WTC11 (cell line): ENCODE data around the gene LYSMD1. TPM values are rescaled to one million over a fixed set of nuclear protein-coding genes. Genes with fewer than 3 reads are reported as not detected.

ENCODE experiments used
- CBFB ChIP-seq: sonication (generic); formaldehyde crosslinking; IDR thresholded peaks from 2 replicates; pipeline ENCODE4 v1.8.1; 2022; ENCODE audit warnings: mild to moderate bottlenecking, low read depth, missing genetic modification reagents
- ETV6 ChIP-seq: sonication (generic); formaldehyde crosslinking; IDR thresholded peaks from 2 replicates; pipeline ENCODE4 v1.8.1; 2022; ENCODE audit warnings: mild to moderate bottlenecking, missing genetic modification reagents
- GABPB1 ChIP-seq: sonication (generic); formaldehyde crosslinking; IDR thresholded peaks from 2 replicates; pipeline ENCODE4 v1.8.1; 2023; ENCODE audit warnings: mild to moderate bottlenecking, missing genetic modification reagents
- GRHL2 ChIP-seq: fragments of 250-450 bp; sonication (Bioruptor Pico); IDR thresholded peaks from 2 replicates; pipeline ENCODE4 v1.8.0; 2022; ENCODE audit warnings: mild to moderate bottlenecking, moderate library complexity; ENCODE audit not compliant: insufficient replicate concordance, severe bottlenecking
- MYBL2 ChIP-seq: sonication (generic); formaldehyde crosslinking; IDR thresholded peaks from 2 replicates; pipeline ENCODE4 v1.8.1; 2023; ENCODE audit warnings: mild to moderate bottlenecking, moderate library complexity, missing genetic modification reagents
- NFE2L1 ChIP-seq: sonication (generic); formaldehyde crosslinking; IDR thresholded peaks from 2 replicates; pipeline ENCODE4 v1.8.1; 2023; ENCODE audit warnings: missing genetic modification reagents
- NFYB ChIP-seq: sonication (generic); formaldehyde crosslinking; conservative IDR thresholded peaks from 2 replicates; pipeline ENCODE4 v1.8.0; 2022; ENCODE audit warnings: low read depth, missing genetic modification reagents
- SMAD4 ChIP-seq: sonication (generic); formaldehyde crosslinking; IDR thresholded peaks from 2 replicates; pipeline ENCODE4 v1.8.0; 2022; ENCODE audit warnings: mild to moderate bottlenecking, missing genetic modification reagents
- TCF7 ChIP-seq: sonication (generic); formaldehyde crosslinking; IDR thresholded peaks from 2 replicates; pipeline ENCODE4 v1.8.0; 2022; ENCODE audit warnings: mild to moderate bottlenecking, low read depth, missing genetic modification reagents, moderate library complexity
- TEAD4 ChIP-seq: sonication (generic); formaldehyde crosslinking; IDR thresholded peaks from 2 replicates; pipeline ENCODE4 v1.8.0; 2022; ENCODE audit warnings: mild to moderate bottlenecking, missing genetic modification reagents
- ZNF138 ChIP-seq: sonication (generic); formaldehyde crosslinking; conservative IDR thresholded peaks from 2 replicates; pipeline ENCODE4 v1.8.1; 2022; ENCODE audit warnings: mild to moderate bottlenecking, moderate library complexity, missing genetic modification reagents
- ZNF671 ChIP-seq: fragments of 250-450 bp; sonication (Bioruptor Pico); IDR thresholded peaks from 2 replicates; pipeline ENCODE4 v1.8.0; 2021; ENCODE audit warnings: mild to moderate bottlenecking
- total RNA-seq: library from RNA; stranded (reverse); gene quantifications from 3 replicates; pipeline ENCODE4 v1.2.3, GENCODE V29; 2021
- TF ChIP-seq, protein P1 (sequence below): fragments of 250-450 bp; sonication (Bioruptor Pico); IDR thresholded peaks from 2 replicates; pipeline ENCODE4 v1.9.0; 2021; ENCODE audit warnings: mild to moderate bottlenecking
- TF ChIP-seq, protein P2 (sequence below): sonication (generic); formaldehyde crosslinking; IDR thresholded peaks from 2 replicates; pipeline ENCODE4 v1.8.1; 2022; ENCODE audit warnings: low read depth, missing genetic modification reagents, borderline replicate concordance
- TF ChIP-seq, protein P3 (sequence below): sonication (generic); formaldehyde crosslinking; IDR thresholded peaks from 2 replicates; pipeline ENCODE4 v1.8.1; 2022; ENCODE audit warnings: missing genetic modification reagents, borderline replicate concordance
- TF ChIP-seq, protein P4 (sequence below): fragments of 250-450 bp; sonication (Bioruptor Pico); IDR thresholded peaks from 2 replicates; pipeline ENCODE4 v1.8.0; 2021; ENCODE audit warnings: mild to moderate bottlenecking
- TF ChIP-seq, protein P5 (sequence below): sonication (generic); formaldehyde crosslinking; conservative IDR thresholded peaks from 2 replicates; pipeline ENCODE4 v1.8.1; 2022; ENCODE audit warnings: mild to moderate bottlenecking, missing genetic modification reagents
- TF ChIP-seq, protein P6 (sequence below): sonication (generic); formaldehyde crosslinking; IDR thresholded peaks from 2 replicates; pipeline ENCODE4 v1.8.0; 2022; ENCODE audit warnings: mild to moderate bottlenecking, missing genetic modification reagents
- TF ChIP-seq, protein P7 (sequence below): fragments of 250-450 bp; sonication (Bioruptor Pico); IDR thresholded peaks from 2 replicates; pipeline ENCODE4 v1.9.0; 2021; ENCODE audit warnings: moderate library complexity, mild to moderate bottlenecking, inconsistent platforms, borderline replicate concordance
- TF ChIP-seq, protein P8 (sequence below): sonication (generic); formaldehyde crosslinking; IDR thresholded peaks from 2 replicates; pipeline ENCODE4 v1.8.0; 2023; ENCODE audit warnings: missing genetic modification reagents, mild to moderate bottlenecking, borderline replicate concordance
- TF ChIP-seq, protein P9 (sequence below): sonication (generic); formaldehyde crosslinking; IDR thresholded peaks from 2 replicates; pipeline ENCODE4 v1.8.1; 2022; ENCODE audit warnings: mild to moderate bottlenecking, moderate library complexity, missing genetic modification reagents

The LYSMD1 gene
- total RNA-seq, 1 experiment from 2014 or later, result 7.8 TPM

DNA sequence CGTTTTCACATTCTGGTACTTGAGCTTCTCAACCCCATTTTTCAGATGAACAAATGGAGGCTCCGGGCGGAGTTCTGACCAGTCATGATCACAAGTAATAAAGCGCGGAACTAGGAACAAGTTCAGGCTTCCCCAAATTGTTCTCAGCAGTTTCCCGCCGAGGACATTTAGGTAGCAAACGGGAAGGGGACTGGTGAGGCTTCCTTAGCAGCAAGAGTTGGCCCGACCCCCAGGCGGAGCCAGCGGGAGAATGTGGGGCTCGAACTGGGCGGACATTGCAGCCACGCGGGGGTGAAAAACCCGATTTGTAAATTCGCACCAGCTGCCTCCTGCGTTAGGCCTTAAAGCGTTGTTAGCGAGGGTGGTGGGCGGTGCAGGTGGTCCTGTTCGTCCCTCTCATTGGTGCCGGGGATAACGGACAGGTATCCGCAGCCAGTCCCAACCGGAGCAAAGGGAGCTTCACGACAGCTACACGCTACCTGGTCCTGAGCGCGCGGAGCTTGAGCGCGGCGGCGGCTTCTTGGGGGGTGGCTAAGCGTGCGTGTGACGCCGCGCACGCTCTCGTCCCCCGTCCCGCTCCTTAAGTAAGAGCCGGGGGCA, 34.6 kb downstream of the LYSMD1 start (continued):
- TF ChIP-seq, protein P1, sequence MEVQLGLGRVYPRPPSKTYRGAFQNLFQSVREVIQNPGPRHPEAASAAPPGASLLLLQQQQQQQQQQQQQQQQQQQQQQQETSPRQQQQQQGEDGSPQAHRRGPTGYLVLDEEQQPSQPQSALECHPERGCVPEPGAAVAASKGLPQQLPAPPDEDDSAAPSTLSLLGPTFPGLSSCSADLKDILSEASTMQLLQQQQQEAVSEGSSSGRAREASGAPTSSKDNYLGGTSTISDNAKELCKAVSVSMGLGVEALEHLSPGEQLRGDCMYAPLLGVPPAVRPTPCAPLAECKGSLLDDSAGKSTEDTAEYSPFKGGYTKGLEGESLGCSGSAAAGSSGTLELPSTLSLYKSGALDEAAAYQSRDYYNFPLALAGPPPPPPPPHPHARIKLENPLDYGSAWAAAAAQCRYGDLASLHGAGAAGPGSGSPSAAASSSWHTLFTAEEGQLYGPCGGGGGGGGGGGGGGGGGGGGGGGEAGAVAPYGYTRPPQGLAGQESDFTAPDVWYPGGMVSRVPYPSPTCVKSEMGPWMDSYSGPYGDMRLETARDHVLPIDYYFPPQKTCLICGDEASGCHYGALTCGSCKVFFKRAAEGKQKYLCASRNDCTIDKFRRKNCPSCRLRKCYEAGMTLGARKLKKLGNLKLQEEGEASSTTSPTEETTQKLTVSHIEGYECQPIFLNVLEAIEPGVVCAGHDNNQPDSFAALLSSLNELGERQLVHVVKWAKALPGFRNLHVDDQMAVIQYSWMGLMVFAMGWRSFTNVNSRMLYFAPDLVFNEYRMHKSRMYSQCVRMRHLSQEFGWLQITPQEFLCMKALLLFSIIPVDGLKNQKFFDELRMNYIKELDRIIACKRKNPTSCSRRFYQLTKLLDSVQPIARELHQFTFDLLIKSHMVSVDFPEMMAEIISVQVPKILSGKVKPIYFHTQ (CRISPR knock-in tag), result no peak
- TF ChIP-seq CBFB (0 out of 2 replicates have a peak, but pooled peaks have one; percentile 43), GRHL2 (CRISPR knock-in tag) (no peak), TEAD4 (CRISPR knock-in tag) (no peak), TCF7 (CRISPR knock-in tag) (no peak), GABPB1 (CRISPR knock-in tag) (no peak), MYBL2 (CRISPR knock-in tag) (no peak), ETV6 (CRISPR knock-in tag) (no peak; the same call in 1 of the 2 replicates), SMAD4 (CRISPR knock-in tag) (no peak), ZNF138 (CRISPR knock-in tag) (no peak; the same call in 1 of the 2 replicates), ZNF671 (no peak), NFYB (CRISPR knock-in tag) (peak; percentile 87), NFE2L1 (CRISPR knock-in tag) (peak; percentile 44; the same call in 1 of the 2 replicates)
- TF ChIP-seq, protein P2, sequence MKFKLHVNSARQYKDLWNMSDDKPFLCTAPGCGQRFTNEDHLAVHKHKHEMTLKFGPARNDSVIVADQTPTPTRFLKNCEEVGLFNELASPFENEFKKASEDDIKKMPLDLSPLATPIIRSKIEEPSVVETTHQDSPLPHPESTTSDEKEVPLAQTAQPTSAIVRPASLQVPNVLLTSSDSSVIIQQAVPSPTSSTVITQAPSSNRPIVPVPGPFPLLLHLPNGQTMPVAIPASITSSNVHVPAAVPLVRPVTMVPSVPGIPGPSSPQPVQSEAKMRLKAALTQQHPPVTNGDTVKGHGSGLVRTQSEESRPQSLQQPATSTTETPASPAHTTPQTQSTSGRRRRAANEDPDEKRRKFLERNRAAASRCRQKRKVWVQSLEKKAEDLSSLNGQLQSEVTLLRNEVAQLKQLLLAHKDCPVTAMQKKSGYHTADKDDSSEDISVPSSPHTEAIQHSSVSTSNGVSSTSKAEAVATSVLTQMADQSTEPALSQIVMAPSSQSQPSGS (CRISPR knock-in tag), result no peak
- TF ChIP-seq, protein P3, sequence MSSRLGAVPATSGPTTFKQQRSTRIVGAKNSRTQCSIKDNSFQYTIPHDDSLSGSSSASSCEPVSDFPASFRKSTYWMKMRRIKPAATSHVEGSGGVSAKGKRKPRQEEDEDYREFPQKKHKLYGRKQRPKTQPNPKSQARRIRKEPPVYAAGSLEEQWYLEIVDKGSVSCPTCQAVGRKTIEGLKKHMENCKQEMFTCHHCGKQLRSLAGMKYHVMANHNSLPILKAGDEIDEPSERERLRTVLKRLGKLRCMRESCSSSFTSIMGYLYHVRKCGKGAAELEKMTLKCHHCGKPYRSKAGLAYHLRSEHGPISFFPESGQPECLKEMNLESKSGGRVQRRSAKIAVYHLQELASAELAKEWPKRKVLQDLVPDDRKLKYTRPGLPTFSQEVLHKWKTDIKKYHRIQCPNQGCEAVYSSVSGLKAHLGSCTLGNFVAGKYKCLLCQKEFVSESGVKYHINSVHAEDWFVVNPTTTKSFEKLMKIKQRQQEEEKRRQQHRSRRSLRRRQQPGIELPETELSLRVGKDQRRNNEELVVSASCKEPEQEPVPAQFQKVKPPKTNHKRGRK (CRISPR knock-in tag), result no peak
- TF ChIP-seq, protein P4, sequence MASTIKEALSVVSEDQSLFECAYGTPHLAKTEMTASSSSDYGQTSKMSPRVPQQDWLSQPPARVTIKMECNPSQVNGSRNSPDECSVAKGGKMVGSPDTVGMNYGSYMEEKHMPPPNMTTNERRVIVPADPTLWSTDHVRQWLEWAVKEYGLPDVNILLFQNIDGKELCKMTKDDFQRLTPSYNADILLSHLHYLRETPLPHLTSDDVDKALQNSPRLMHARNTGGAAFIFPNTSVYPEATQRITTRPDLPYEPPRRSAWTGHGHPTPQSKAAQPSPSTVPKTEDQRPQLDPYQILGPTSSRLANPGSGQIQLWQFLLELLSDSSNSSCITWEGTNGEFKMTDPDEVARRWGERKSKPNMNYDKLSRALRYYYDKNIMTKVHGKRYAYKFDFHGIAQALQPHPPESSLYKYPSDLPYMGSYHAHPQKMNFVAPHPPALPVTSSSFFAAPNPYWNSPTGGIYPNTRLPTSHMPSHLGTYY (CRISPR knock-in tag), result no peak
- TF ChIP-seq, protein P5, sequence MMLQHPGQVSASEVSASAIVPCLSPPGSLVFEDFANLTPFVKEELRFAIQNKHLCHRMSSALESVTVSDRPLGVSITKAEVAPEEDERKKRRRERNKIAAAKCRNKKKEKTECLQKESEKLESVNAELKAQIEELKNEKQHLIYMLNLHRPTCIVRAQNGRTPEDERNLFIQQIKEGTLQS (CRISPR knock-in tag), result no peak
- TF ChIP-seq, protein P6, sequence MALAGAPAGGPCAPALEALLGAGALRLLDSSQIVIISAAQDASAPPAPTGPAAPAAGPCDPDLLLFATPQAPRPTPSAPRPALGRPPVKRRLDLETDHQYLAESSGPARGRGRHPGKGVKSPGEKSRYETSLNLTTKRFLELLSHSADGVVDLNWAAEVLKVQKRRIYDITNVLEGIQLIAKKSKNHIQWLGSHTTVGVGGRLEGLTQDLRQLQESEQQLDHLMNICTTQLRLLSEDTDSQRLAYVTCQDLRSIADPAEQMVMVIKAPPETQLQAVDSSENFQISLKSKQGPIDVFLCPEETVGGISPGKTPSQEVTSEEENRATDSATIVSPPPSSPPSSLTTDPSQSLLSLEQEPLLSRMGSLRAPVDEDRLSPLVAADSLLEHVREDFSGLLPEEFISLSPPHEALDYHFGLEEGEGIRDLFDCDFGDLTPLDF, result no peak
- TF ChIP-seq, protein P7, sequence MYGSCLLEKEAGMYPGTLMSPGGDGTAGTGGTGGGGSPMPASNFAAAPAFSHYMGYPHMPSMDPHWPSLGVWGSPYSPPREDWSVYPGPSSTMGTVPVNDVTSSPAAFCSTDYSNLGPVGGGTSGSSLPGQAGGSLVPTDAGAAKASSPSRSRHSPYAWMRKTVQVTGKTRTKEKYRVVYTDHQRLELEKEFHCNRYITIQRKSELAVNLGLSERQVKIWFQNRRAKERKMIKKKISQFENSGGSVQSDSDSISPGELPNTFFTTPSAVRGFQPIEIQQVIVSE (CRISPR knock-in tag), result no peak
- TF ChIP-seq, protein P8, sequence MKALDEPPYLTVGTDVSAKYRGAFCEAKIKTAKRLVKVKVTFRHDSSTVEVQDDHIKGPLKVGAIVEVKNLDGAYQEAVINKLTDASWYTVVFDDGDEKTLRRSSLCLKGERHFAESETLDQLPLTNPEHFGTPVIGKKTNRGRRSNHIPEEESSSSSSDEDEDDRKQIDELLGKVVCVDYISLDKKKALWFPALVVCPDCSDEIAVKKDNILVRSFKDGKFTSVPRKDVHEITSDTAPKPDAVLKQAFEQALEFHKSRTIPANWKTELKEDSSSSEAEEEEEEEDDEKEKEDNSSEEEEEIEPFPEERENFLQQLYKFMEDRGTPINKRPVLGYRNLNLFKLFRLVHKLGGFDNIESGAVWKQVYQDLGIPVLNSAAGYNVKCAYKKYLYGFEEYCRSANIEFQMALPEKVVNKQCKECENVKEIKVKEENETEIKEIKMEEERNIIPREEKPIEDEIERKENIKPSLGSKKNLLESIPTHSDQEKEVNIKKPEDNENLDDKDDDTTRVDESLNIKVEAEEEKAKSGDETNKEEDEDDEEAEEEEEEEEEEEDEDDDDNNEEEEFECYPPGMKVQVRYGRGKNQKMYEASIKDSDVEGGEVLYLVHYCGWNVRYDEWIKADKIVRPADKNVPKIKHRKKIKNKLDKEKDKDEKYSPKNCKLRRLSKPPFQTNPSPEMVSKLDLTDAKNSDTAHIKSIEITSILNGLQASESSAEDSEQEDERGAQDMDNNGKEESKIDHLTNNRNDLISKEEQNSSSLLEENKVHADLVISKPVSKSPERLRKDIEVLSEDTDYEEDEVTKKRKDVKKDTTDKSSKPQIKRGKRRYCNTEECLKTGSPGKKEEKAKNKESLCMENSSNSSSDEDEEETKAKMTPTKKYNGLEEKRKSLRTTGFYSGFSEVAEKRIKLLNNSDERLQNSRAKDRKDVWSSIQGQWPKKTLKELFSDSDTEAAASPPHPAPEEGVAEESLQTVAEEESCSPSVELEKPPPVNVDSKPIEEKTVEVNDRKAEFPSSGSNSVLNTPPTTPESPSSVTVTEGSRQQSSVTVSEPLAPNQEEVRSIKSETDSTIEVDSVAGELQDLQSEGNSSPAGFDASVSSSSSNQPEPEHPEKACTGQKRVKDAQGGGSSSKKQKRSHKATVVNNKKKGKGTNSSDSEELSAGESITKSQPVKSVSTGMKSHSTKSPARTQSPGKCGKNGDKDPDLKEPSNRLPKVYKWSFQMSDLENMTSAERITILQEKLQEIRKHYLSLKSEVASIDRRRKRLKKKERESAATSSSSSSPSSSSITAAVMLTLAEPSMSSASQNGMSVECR (CRISPR knock-in tag), result no peak
- TF ChIP-seq, protein P9, sequence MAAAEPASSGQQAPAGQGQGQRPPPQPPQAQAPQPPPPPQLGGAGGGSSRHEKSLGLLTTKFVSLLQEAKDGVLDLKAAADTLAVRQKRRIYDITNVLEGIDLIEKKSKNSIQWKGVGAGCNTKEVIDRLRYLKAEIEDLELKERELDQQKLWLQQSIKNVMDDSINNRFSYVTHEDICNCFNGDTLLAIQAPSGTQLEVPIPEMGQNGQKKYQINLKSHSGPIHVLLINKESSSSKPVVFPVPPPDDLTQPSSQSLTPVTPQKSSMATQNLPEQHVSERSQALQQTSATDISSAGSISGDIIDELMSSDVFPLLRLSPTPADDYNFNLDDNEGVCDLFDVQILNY (CRISPR knock-in tag), result peak; percentile 77
